ENCODE data around the gene CELSR3.

CELSR3 gene

DNA sequence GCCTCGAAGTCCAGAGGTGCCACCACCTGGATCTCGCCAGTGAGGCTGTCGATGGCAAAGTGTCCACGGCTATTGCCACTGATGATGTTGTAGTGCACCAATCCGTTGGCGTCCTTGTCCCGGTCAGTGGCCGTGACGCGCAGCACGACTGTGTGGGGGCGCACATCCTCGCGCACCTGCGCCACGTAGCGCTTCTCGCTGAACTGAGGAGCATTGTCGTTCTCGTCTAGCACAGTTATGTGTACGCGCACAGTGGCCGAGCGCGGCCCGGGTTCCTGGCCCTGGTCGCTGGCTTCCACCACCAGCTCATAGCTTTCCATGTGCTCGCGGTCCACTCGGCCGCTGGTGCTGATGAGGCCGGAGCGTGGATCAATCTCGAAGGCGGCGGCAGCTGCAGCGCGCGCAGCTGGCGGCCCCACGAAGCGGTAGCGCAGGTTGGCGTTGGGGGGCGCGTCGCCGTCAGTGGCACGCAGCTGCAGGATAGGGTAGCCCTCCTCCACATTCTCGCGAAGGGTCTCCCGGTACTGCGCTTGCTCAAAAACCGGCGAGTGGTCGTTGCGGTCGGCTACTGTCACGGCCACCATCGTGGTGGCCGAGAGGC lies 1.8 kb downstream of the CELSR3 start:
- no peak for DNase-seq

DNA sequence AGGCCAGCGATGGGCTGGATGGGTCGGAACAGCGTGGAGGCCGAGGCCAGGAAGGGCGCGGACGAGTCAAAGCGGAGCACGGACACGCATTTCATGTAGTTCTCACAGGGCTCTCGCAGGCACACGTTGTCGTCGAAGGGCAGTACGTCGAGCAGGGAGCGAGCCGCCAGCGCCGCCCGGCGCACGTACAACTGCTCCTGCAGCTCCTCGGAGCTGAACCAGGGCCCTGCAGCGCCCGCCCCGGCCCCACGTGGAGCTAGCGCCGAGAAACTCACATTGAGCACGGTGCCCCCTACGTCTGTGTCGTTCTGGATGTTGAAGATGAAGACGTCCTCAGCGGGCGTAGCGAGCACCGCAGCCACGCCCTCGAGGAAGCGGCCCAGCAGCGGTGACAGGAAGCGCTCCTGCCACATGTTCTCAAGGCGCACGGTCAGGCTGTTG lies 5.8 kb downstream of the CELSR3 start:
- DNase-seq, result no peak

DNA sequence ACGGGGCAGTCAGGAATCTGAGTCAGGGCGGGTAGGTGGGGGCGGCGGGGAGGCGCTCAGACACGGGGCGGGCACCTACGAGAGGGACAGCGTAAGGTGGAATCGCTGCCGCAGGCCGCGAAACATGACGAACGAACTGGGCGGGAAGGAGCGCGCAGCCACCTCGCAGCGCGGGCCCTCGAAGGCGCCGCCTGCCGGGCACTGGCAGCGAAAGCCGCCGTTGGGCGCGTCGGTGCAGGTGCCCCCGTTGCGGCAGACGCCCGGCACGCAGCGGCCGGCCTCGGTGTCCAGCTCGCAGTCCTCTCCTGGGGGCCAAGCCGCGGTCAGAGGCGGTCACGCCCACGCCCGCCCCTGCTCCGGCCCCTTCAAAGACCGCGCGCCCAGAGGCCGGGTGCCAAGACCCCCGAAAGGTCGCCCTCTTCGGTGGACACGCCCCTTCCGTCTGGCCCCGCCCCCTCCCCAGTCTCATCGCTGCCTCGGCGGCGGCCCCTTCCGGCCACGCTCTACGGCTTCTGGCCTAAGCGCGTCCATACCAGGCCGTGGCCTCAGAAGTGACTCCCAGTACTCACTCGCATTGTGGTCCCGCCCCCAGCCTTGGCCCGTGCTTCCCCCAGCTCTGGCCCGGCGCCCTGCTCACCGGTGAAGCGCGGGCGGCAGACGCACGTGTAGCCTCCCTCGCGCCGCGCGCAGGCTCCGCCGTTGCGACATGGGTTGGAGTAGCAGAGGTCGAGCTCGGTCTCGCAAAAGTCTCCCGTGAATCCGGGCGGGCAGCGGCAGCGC lies 6.4 kb downstream of the CELSR3 start:
- DNase-seq, result peak; percentile 84

DNA sequence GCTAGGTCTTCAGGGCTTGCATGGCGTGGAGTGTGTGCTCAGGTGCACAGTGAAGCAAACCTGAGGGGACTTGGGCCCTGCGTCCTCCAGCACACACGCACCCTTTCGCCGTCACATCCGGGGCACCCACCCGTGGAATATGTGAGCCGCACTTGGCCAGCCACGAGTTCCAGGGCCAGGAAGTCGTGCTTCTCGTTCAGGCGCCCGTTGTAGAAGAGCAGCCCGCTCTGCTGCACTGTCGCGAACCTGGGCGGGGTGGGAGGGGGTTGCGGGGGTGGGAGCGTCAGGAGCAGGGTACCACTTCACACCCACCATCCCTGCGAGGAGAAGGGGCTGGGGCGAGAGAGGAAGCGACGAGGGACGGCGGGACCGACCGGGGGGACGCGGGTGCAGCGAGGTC lies 7.1 kb downstream of the CELSR3 start:
- no peak for DNase-seq

DNA sequence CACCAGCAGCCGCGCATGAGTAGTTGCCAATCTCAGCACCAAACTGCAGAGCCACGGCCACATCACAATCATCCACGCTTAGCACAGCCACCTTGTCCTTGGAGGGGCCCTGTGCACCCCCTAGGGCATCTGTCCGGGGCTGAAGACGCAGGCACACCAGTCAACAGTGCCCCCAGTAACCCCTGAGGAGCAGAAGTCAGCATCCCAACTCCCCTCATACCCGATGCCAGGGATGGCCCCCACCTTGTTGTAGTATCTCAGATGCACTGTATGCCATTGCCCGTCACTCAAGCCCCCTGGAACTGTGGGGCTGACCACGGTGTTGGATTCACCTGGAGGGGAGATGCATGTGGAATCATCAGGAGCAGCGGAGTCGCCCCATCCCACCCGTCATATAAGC lies 7.6 kb downstream of the CELSR3 start:
- no peak for DNase-seq

DNA sequence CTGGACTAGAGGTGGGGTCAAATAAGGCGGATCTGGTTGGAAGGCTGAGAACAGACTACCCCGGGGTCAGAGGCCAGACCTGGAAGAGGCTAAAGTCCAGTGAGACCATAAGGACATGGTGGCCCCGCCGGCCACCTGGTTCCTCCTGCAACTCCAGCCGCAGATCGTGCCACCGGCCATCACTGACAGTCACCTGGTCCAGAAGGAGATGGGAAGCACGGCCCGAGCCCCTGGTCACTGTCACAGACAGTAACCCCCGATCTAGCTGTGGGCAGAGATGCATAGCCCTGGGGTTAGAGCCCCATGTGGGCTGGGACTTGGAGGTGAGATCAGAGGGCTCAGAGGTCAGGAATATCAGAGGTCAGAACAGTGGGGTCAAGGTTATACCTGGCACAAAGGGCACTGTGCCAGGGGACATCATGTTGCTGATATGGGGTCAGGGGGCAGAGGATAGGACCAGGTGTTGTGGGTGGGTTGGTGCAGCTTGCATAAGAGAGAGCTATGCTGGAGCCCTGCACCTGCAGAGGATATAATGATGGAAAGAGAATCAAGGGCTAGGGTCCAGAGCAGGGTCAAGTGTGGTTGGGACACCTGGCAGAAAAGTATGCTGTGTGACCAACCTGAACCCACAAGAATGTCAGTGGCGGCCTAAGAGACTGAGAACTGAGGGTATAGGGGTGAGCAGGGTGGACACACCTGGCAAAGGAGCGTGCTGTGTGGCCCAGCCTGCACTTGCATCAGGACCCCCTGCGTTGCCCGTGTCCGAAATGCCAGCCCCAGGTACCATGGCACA lies 9.6 kb downstream of the CELSR3 start:
- peak; percentile 88 for DNase-seq

DNA sequence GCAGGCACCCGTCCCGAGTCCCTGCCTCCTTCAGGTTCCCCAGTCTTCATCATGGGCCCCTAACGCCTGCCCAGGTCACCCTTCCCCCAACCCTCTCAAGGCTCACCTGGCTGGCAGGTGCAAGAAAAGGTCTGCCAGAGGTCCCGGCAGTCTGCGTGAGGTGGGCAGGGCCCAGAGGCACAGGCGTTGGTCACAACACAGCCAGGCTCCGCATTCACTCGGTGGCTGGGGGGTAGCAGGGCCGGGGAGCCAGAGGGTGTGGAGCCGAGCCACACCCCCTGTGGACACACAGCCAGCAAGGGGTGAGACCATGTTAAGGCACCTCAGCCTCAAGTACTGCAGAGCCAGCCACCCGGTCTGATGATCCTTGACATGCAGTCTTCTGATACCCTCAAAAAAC lies 10.9 kb downstream of the CELSR3 start:
- DNase-seq, result no peak

DNA sequence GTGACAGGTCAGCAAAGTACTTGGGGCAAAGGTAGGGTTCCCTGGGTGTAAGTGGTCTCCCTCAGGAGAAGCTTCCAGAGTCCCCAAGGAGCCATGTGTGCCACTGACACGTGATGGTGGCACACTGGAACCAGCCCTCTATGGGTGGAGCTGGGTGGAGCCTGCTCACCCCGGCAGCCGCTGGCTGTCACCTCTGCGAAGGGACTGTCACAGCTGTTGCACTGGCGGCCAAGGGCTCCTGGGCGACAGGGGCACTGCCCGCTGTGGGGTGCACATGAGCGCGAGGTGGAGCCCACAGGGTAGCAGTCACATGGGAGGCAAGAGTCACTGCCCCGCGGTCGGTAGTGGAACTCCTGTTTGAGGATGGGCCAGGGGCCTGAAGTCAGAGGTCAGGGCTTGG lies 12.0 kb downstream of the CELSR3 start:
- DNase-seq, result peak; percentile 74

DNA sequence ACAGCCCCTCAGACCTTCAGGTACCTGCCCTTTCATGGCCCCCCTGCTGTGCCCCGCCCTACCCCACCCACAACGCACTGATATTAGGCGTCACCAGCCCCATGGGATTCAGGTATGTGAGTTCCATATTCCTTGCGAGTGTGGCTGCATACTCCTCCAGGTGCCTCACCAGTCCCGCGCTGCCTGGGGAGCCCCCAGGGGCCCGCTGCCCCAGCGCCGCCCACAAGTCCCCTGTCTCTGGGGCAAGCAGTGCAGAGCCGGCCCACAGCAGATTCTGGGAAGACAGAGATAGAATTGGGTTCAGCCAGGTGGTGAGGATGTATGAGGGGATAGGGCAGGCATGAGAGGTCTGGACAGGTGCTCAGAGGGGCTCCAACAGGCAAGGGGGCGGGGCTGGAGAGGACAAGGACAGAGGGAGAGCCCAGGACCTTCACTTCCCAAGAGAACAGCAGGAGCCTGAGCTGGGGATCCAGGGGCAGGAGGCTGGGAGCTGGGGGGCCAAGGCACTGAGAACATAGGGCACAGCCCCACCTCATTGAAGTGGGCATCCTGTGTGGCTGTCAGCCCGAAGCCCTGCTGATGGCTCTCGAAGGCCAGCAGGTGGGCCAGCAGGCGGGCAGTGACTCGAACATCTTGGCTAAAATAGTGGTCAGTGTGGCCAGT lies 14.4 kb downstream of the CELSR3 start:
- no peak for DNase-seq

DNA sequence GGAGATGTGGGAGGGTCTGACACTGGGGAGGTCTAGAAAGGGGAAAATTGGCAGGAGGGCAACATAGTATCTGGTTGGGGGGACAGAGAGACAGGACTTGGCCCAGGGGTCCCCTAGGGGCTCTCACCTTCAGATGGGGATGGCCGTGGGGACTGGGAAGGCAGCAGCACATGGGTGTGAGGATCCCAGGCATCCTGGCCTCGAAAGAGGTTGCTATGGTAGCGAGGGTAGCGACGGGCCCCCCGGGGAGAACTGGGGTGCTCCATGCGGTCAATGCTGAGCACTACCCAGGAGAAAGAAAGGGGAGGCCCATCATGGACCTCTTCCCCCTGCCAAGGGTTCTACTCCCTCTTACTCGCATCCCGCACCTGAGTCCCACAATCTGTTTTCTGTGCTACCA lies 15.0 kb downstream of the CELSR3 start:
- DNase-seq, result no peak

DNA sequence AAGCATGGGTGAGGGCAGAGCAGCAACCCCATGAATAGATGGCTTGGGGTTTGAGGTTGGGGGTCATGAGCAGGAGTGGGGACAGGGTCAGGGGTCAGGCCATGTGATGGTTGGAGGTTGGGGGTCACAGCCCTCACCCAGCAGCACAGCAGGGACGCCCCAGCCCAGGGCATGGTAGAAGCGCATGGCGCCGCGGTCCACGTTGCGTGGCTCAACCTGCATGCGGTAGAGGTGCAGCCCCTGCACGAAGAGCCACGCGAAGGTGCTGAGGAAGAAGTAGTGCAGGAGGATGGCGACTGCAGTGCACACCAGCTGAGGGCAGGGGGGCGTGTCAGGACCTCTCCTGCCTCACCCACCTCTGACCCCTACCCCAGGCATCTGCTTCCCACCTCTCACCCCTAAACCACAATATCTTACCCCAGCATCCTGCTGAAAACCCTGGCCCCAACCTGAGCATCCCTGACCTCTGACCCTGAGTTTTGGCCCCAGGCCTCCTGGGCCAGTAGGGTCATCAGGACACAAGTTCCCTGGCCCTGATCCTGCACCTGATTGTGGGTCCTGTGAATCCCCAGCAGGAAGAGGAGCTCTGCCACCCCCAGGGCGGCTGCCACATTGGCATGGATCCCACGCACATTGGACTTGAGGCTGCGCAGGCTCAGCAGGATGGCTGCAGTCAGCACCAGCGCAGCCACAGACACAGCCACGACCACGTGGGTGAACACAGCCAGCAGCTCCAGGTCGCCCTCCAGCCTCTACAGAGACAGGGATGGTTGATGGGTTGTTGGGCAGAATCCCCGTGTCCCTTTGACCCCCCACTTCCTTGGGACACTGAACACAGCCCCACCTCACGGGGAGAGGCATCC lies 17.6 kb downstream of the CELSR3 start:
- DNase-seq, result no peak

DNA sequence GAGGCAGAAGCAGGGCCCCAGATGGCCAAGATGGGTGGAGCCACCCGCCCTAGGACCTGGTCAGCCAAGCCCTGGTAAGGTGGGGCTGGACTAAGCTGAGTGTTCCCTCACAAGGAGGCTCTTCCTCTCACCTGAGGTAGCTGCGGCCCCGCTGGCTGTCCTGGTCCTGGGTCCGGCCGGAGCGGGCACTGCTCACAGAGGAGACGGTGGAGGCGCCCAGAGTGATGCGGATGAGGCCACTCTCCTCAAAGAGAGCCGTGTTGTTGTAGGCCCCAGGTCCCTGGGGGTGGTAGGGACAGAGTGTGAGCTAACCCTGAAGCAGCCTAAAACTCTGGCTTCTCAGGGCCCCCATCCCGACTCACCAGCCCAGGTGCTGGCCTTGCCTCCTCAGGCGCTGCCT lies 20.1 kb downstream of the CELSR3 start:
- no peak for DNase-seq

DNA sequence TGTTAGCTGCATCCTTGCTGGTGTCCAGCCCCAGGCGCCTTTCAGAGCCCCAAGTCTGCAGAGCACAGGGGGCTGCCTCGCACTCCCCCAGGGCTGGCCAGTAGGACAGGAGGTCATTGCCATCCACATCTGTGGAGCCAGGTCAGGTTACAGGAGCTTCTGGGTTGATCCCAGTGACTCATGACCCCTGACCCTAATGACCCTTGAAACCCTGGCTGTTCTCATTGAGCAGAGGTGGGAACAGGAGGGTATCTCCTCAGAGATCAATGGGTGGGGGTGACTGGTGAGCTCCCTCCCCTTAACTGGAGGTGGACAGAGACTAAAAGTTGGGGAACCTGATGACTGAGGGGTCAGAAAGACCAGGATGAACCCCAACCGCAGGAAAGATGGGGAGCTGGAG lies 21.3 kb downstream of the CELSR3 start:
- DNase-seq, result no peak

DNA sequence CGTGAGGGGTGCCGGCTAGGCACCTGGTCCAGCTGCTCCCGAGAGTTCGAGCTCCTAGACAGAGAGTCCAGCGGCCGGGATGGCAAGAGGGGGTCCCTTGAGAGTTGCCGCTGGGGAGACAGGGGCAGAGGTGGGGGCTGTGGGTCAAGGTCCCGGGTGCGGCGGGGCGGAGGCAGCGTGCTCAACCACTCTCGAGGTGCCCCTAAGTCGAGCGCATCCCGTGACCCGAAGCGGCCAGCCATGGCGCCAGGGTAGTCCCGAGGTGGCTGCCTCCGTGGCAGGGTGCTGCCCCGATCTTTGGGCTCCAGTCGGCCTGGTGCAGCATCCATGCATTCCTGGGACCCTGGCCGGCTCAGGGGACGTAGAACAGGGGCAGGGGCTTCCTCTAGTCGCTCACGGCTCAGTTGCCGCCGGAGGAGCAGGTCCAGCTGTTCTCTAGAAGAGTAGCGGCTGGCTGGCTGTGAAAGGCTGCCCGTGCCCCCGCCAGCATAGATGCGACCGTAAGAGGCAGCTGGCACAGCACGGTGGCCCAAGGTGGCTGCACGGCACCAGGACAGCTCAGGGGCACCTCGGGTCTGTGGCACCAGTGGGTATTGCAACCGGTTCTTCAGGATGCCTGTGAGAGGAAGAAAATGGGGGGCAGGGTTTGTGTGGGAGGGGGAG lies 22.6 kb downstream of the CELSR3 start:
- no peak for DNase-seq

DNA sequence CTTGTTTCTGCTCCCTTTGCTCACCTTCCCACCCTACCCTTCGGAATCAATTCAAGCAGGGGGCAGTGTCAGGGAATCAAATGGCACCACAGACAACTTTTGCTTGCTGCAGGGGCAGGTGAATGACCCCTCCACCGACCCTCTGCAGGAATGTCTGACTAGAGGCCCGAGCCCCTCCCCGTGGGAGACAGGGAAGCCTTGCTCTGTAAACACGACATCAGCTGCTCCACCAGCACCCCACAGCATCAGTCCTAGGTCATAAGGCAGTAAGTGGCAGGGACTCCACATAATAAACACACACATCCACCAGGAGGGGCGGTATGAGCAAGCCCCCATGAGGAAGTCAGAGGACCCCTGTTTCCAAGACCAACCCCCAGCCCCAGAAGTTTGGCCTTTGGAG lies 25.4 kb downstream of the CELSR3 start:
- no peak for DNase-seq

DNA sequence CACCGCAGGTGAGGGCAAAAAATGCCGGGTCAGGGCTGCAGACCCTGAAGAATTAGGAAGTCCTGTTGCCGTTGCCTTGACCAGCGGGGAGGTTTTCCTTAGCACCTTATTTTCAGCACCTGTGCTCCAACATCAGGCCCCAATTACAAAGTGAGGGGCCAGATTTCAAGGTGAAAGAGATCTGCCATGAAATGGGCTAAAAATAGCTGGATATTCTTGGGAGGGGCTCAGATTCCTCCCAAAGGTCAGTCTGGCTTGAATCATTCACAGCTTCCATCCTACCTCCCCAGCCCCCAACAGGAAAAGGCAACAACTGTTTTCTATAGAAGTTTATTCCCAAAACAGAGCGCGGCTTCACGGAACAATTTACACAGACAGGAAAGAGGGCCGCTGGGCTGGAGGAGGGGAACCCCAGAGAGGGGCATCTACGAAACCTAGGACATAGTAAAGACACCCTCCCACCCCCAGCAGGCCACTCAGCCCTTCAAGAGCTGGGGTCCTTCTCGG lies 26.5 kb downstream of the CELSR3 start:
- no peak for DNase-seq

DNA sequence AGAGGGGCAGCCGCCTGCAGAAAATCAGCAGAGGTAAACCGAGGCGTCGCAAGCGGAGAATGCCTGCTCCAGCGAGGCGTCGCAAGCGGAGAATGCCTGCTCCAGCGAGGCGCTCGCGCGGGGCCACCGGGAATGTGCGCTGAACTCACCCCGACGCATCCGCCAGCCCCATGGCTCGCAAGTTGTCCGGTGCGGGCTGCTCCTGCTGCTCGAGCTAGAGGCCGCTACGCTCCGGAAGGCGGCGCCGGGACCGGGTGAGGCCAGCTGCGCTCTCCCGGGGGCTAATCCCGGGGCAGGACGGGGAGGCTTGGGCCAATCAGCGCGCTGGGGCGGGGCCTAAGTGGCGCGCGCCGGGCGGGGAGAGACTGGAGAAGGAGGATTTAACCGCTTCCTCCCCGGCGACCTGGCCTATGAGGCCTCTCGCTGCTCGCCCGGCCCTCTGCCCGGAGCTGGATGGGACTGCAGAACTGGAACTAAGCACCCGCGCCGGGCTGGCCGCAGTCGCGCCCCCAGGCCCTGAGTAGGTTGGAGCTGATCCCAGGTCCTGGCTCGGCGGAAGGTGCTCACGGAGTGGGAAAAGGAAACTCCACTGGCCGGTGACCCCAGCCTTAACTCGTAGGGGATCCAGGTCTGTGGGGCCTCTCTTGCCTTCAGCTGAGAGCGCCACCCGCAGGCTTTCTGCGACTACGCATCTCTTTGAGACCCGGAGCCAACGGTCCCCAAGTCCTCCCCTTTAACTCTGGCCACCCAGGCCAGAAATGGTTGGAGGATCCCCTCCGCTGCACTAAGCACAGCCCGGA lies 27.3 kb downstream of the CELSR3 start, which contains the start of gene SLC26A6:
Gene SLC26A6, minus strand, starts transcription at position 240 of the 800 bp plus-strand sequence. Its CDS starts 68 bp downstream, at position 172.
- peak; percentile 96 for DNase-seq

DNA sequence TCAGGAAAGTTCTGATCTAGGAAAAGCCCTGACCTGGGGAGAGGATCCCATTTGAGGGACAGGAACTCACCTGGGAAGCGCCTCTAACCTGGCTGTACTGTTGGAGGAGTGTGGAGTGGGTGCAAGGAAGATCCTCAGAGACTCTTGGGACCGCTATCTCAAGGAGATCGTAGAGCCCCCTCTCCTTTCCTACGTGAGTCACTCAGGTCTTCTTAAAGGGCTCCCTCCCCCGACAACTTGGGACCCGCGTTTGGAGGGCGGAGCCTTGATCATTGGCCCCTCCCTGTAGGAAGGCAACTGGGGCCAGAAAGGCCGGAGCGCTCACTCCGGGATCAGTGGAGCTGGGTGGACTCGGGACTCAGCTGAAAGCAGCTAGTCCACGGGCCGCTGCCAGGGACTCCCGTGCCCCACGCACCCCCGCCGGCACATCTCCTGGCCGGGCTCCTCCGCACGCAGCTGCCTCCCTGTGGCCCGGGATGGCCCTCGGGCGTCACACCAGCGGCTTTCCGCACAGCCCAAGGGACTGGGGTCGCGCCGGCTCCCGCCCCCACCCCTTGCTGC lies 27.9 kb downstream of the CELSR3 start:
- DNase-seq, result peak; percentile 53

DNA sequence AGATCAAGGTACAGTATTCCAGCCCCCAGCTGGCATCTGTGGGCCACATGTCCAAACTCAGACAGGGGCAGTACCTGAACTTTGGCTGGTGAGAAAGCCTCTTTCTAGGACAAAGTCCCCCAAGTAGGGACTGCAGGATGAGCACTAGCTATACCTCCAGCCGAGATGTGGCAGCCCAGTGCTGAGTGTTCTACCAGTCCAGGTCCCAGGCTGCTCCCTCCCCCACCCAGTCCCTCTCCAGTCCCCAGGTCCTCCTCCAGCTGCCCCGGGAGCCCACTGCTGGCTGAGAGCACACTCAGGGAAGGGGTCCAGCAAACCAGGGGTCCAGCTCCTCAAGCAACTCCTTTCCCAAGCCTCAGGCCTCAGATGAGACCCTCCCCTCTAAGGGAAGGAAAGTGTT lies 28.9 kb downstream of the CELSR3 start:
- no peak for DNase-seq

DNA sequence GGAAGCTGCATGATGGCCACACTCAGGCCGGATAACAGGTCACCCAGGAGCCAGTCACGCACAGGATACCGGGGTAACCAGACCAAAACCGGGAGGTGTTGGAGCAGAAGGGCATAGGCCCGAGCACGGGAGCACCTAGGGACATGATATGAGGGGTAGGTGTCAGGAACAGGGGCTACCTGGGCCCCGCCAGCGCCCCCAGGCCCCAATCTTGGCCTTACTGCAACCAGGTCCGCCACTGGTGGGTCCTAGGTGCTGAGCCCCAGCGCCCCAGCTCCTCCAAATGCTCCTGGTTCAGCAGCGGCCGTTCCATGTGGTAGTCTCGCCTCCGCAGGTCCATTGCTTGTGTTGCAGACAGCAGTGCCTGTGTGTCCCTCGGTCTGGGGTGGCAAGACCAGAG lies 29.4 kb downstream of the CELSR3 start:
- DNase-seq, result no peak

Measured in RPMI8226 (cell line).